ENCODE measurements around the gene REG1B. TPM values are rescaled to one million over a fixed set of nuclear protein-coding genes. Genes with fewer than 3 reads are reported as not detected.

The REG1B gene
- total and polyA plus RNA-seq, 4 donors: 0.56 to 4.0 (median 0.75) TPM; not detected in 1

DNA sequence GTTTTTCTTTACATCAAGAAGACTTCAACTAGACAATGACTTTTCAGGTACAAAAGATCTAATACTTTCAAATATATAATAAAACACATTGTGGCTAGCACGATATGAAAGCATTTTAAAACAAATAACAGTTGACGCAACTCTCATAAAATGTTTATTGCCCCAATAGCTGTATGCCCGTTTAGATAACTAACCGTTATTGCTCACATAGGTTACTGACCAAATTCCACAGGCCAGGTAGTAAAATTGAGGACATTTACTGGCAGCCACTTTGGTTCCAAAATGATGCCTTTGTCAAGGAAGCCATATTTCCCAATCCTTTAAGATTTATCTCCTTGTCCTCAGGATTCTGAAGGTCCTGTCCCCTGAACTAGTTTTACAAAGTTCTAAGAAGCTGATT lies 2.9 kb upstream of the REG1B start:
- Histone ChIP-seq H3K36me3 (ENCODE audit: control insufficient read depth in 4 of 4, insufficient read depth in 4 of 4, low read length in 4 of 4) (no peaks in the 10 kb centered on the region), H3K4me3 (no peak overlapping the region), H3K9me3 (ENCODE audit: control insufficient read depth in 4 of 4, insufficient read depth in 3 of 4, low read length in 3 of 4) (peaks cover 0 to 4% (median 2%) of the 10 kb centered on the region in 4 donors), H3K27ac (ENCODE audit: low read depth in 1 of 2, low read length in 1 of 2) (no peak overlapping the region), H3K9ac (ENCODE audit: insufficient read depth in 1 of 2, low read length in 2 of 2) (no peak overlapping the region), H3K4me1 (ENCODE audit: control insufficient read depth in 5 of 5, insufficient read depth in 5 of 5, low read length in 5 of 5) (no peaks in the 10 kb centered on the region), H3K27me3 (ENCODE audit: control insufficient read depth in 3 of 3, insufficient read depth in 3 of 3, low read length in 2 of 3) (no peaks in the 10 kb centered on the region)
- no peak for DNase-seq
- TF ChIP-seq CTCF (IDR thresholded peaks at IDR 0.05; ENCODE audit: control extremely low read depth, extremely low read depth): no peak
- no peak for ATAC-seq (ENCODE audit: insufficient read depth, low FRiP score)
- WGBS, 2 donors: 91 to 93% methylated on average over 4 of the region's 4 CpGs

GRCh38 chr2:79086255-79086654 lies 1.5 kb downstream of the REG1B start:
- no peak for ATAC-seq (ENCODE audit: insufficient read depth, low FRiP score)
- TF ChIP-seq CTCF (IDR thresholded peaks at IDR 0.05; ENCODE audit: control extremely low read depth, extremely low read depth): no peak
- Histone ChIP-seq H3K27ac (ENCODE audit: low read depth in 1 of 2, low read length in 1 of 2) (no peak overlapping the region), H3K4me3 (no peak overlapping the region), H3K9ac (ENCODE audit: insufficient read depth in 1 of 2, low read length in 2 of 2) (no peak overlapping the region), H3K9me3 (ENCODE audit: control insufficient read depth in 4 of 4, insufficient read depth in 3 of 4, low read length in 3 of 4) (peaks cover 0 to 3% (median 0%) of the 10 kb centered on the region in 4 donors), H3K36me3 (ENCODE audit: control insufficient read depth in 4 of 4, insufficient read depth in 4 of 4, low read length in 4 of 4) (no peaks in the 10 kb centered on the region), H3K27me3 (ENCODE audit: control insufficient read depth in 3 of 3, insufficient read depth in 3 of 3, low read length in 2 of 3) (no peaks in the 10 kb centered on the region), H3K4me1 (ENCODE audit: control insufficient read depth in 5 of 5, insufficient read depth in 5 of 5, low read length in 5 of 5) (no peaks in the 10 kb centered on the region)
- 54 to 69% methylated on average over 4 of the region's 4 CpGs for WGBS, 2 donors
- no peak for DNase-seq

DNA sequence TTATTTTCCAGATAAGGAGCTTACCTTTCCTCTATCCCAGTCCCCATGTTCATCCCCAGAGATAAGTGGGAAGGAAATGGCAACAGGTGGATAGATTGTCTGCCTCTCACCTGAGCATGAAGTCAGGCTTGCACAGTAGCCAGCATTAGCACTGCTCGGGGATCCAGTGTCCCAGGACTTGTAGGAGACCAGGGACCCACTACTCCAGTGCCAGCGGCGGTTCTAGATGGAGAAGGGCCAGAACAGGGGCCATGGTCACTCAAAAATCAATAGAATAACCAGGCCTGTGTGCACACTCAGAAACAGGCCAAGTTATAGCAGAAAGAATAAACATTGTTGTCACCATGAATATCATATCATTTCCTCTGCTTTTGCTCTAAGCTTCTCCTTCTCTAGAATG lies 2.4 kb downstream of the REG1B start:
- no peaks in the 10 kb centered on the region for H3K27me3 ChIP-seq (ENCODE audit: control insufficient read depth in 3 of 3, insufficient read depth in 3 of 3, low read length in 2 of 3)
- no peak overlapping the region for H3K4me3 ChIP-seq
- no peak for TF ChIP-seq CTCF (IDR thresholded peaks at IDR 0.05; ENCODE audit: control extremely low read depth, extremely low read depth)
- 83% methylated on average over 3 of the region's 3 CpGs for WGBS, 2 donors
- ATAC-seq (ENCODE audit: insufficient read depth, low FRiP score): no peak
- no peaks in the 10 kb centered on the region for H3K36me3 ChIP-seq (ENCODE audit: control insufficient read depth in 4 of 4, insufficient read depth in 4 of 4, low read length in 4 of 4)
- DNase-seq: no peak
- H3K4me1 ChIP-seq (ENCODE audit: control insufficient read depth in 5 of 5, insufficient read depth in 5 of 5, low read length in 5 of 5): no peaks in the 10 kb centered on the region
- no peak overlapping the region for H3K27ac ChIP-seq (ENCODE audit: low read depth in 1 of 2, low read length in 1 of 2)
- H3K9me3 ChIP-seq (ENCODE audit: control insufficient read depth in 4 of 4, insufficient read depth in 3 of 4, low read length in 3 of 4): no peaks in the 10 kb centered on the region
- H3K9ac ChIP-seq (ENCODE audit: insufficient read depth in 1 of 2, low read length in 2 of 2): no peak overlapping the region

GRCh38 chr2:79084495-79085135 lies 3.2 kb downstream of the REG1B start:
- Histone ChIP-seq H3K9ac (ENCODE audit: insufficient read depth in 1 of 2, low read length in 2 of 2) (no peak overlapping the region), H3K9me3 (ENCODE audit: control insufficient read depth in 4 of 4, insufficient read depth in 3 of 4, low read length in 3 of 4) (no peaks in the 10 kb centered on the region), H3K27ac (ENCODE audit: low read depth in 1 of 2, low read length in 1 of 2) (no peak overlapping the region), H3K36me3 (ENCODE audit: control insufficient read depth in 4 of 4, insufficient read depth in 4 of 4, low read length in 4 of 4) (no peaks in the 10 kb centered on the region), H3K4me1 (ENCODE audit: control insufficient read depth in 5 of 5, insufficient read depth in 5 of 5, low read length in 5 of 5) (no peaks in the 10 kb centered on the region), H3K27me3 (ENCODE audit: control insufficient read depth in 3 of 3, insufficient read depth in 3 of 3, low read length in 2 of 3) (no peaks in the 10 kb centered on the region), H3K4me3 (no peak overlapping the region)
- ATAC-seq (ENCODE audit: insufficient read depth, low FRiP score) (no peak), DNase-seq (no peak)
- 64 to 76% methylated on average over 3 of the region's 3 CpGs for WGBS, 2 donors
- TF ChIP-seq CTCF (IDR thresholded peaks at IDR 0.05; ENCODE audit: control extremely low read depth, extremely low read depth): no peak
